Neural crest cell (in vitro differentiated cells): ENCODE measurements around the gene PLEKHG3. TPM values are rescaled to one million over a fixed set of nuclear protein-coding genes. Genes with fewer than 3 reads are reported as not detected.

Experiments used
- DNase-seq: peaks from one replicate; pipeline ENCODE4 v3.0.0; 2021; ENCODE audit warnings: low read depth, mixed read lengths, low spot score
- H3K27ac Mint-ChIP-seq: one replicate; pipeline ENCODE4 v1.8.0; 2021; ENCODE audit warnings: mild to moderate bottlenecking, mixed read lengths; ENCODE audit not compliant: unreplicated experiment
- H3K27me3 Mint-ChIP-seq: 2 replicates; pipeline ENCODE4 v1.8.0; 2021; ENCODE audit warnings: low read depth, mild to moderate bottlenecking, mixed read lengths
- H3K36me3 Mint-ChIP-seq: 2 replicates; pipeline ENCODE4 v1.8.0; 2021; ENCODE audit warnings: low read depth, mild to moderate bottlenecking, mixed read lengths
- H3K4me1 Mint-ChIP-seq: 2 replicates; pipeline ENCODE4 v1.8.0; 2021; ENCODE audit warnings: mixed read lengths
- H3K4me3 Mint-ChIP-seq: one replicate; pipeline ENCODE4 v1.8.0; 2021; ENCODE audit warnings: mild to moderate bottlenecking, mixed read lengths
- H3K9me3 Mint-ChIP-seq: 2 replicates; pipeline ENCODE4 v1.8.0; 2021; ENCODE audit warnings: mixed read lengths
- CTCF ChIP-seq: fragments of 200-600 bp; sonication (generic); conservative IDR thresholded peaks from 2 replicates; pipeline ENCODE4 v1.5.0; 2021; ENCODE audit warnings: antibody characterized with exemption, mild to moderate bottlenecking
- total RNA-seq: library from RNA; stranded (reverse); gene quantifications from 2 replicates; pipeline ENCODE4 v1.2.1, GENCODE V29; 2021

Gene PLEKHG3
- total RNA-seq, 1 donor from 2014 or later = 43.4 TPM

- H3K4me3 Mint-ChIP-seq = no peak overlapping the region
- no peak overlapping the region for H3K27ac Mint-ChIP-seq
- TF ChIP-seq CTCF = no peak
- DNase-seq = no peak
- H3K36me3 Mint-ChIP-seq = no peaks in the 10 kb centered on the region
- H3K9me3 Mint-ChIP-seq = no peaks in the 10 kb centered on the region
- peaks cover 46% of the 10 kb centered on the region for H3K27me3 Mint-ChIP-seq
- H3K4me1 Mint-ChIP-seq = peaks cover 23% of the 10 kb centered on the region
These were observed 61.6 kb downstream of the PLEKHG3 start for GRCh38 chr14:64765740-64766302.

- peaks cover 38% of the 10 kb centered on the region for H3K27me3 Mint-ChIP-seq
- H3K9me3 Mint-ChIP-seq = no peaks in the 10 kb centered on the region
- H3K27ac Mint-ChIP-seq = no peak overlapping the region
- TF ChIP-seq CTCF = no peak
- H3K36me3 Mint-ChIP-seq = no peaks in the 10 kb centered on the region
- peaks cover 23% of the 10 kb centered on the region for H3K4me1 Mint-ChIP-seq
- no peak overlapping the region for H3K4me3 Mint-ChIP-seq
- no peak for DNase-seq
These were observed 62.4 kb downstream of the PLEKHG3 start for GRCh38 chr14:64766430-64767151.

- peak overlapping the region; percentile 46 for H3K27ac Mint-ChIP-seq
These were observed 63.2 kb downstream of the PLEKHG3 start for GRCh38 chr14:64767215-64767964.

GRCh38 chr14:64768401-64769095 is 64.3 kb downstream of the PLEKHG3 start:
- Mint-ChIP-seq H3K36me3 (no peaks in the 10 kb centered on the region), H3K9me3 (no peaks in the 10 kb centered on the region), H3K27ac (no peak overlapping the region), H3K4me1 (peaks cover 14% of the 10 kb centered on the region), H3K4me3 (no peak overlapping the region), H3K27me3 (peaks cover 19% of the 10 kb centered on the region)
- DNase-seq = no peak
- no peak for TF ChIP-seq CTCF

More at GRCh38 chr14:64767215-64767964, 63.2 kb downstream of the PLEKHG3 start:
- no peak for TF ChIP-seq CTCF
- no peaks in the 10 kb centered on the region for H3K36me3 Mint-ChIP-seq
- no peak overlapping the region for H3K4me3 Mint-ChIP-seq
- no peak for DNase-seq
- peaks cover 30% of the 10 kb centered on the region for H3K27me3 Mint-ChIP-seq
- peaks cover 18% of the 10 kb centered on the region for H3K4me1 Mint-ChIP-seq
- no peaks in the 10 kb centered on the region for H3K9me3 Mint-ChIP-seq
